GM18861 (cell line): ENCODE results near the gene S100A1.
A peak's percentile ranks its signal among the peaks of the same experiment; 100 is the strongest.
"Not testable (repeated sequence)": the region's sequence is repeated elsewhere in the genome, so short reads cannot be mapped to it uniquely, and the experiment has no call there.

Experiments used
- ATAC-seq: cut with Tn5 transposase; IDR thresholded peaks from one replicate; pipeline ENCODE4 v1.9.1; 2021; ENCODE audit not compliant: unreplicated experiment

Gene S100A1

DNA sequence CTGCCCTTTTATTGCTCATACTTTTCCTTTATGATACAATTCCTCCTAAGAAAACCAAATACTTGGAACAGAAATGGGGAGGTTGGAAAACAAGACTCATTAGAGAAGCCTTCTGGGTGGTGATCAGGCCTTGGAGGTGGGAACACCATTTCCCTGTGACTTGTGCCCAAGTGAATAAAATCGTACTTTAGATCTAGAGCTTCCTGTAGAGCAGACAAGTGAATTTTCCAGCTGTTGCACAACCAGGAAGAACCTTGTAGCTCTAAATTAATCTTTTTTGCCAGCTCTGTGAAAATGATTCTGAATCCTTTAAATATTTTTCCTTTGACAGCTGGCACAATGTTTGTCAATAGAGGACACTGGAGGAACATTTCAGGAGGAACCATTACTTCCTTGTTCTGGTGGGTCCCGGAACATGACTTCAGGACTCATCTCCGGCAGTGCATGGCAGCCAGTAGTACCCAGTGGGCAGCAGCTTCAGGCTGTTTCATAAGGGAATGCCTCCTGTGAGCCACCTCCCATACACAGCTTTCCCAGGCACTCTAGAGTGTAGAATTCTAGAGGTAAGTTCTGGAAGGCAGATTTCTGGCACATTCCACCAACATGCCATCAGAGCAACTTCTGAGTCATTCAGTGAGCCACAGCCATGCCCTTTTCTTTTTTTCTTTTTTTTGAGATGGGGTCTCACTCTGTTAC, 24.7 kb downstream of the S100A1 start:
- no peak for ATAC-seq

GRCh38 chr1:153655333-153655732, 27.1 kb downstream of the S100A1 start:
- no peak for ATAC-seq

DNA sequence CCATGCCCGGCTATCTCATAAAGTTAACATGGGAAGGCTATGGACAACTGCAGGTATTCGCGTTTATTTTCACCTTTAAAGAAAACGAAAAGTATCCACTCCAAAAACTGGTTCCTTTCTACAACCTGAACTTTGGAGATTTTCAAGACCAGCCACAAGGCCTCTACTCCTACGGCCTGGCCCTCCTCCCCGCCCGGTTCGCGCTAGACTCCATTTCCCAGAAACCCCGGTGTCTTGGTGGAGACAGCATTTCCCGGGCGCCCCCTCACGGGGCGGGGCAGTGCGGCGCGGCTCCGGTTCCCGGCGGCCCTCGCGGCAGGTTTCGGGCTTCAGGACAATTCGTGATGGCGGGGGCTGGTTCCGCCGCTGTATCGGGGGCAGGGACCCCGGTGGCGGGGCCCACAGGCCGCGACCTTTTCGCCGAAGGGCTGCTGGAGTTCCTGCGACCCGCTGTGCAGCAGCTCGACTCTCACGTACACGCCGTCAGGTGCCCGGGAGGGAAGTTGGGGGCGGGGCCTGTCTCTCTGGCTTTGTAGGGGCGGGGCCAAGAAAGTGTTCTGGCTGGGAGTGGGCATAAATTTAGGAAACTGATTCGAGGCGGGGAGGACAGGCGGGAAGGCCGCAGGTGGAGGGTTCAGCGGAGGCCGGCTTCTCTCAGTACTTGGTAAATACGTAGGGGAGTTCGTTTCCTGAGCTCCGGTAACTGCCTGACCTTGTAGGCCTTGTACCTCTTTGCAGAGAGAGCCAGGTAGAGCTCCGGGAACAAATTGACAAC, 30.4 kb downstream of the S100A1 start, which contains the start of gene SNAPIN:
SNAPIN (plus strand) TSS at position 304 of the 775 bp plus-strand sequence; CDS start at position 345, 41 bp downstream.
- ATAC-seq: peak; percentile 82

DNA sequence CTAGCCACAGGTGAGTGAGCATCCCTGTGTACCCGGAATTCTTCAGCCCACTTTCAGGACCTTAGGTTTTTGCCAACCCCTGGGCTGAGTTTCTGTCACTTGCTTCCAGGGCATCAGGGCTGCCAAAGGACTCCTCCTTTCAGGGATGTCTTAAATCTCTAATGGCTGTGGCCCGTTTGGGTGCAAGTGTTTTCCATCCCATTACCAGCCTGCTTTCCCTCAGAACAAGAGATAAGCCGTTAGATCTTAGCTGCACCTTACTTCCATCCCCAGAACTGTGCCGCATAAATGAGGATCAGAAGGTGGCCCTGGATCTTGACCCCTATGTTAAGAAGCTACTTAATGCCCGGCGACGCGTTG, 30.9 kb downstream of the S100A1 start:
- no peak for ATAC-seq

GRCh38 chr1:153659656-153660055, 31.4 kb downstream of the S100A1 start:
- no peak for ATAC-seq

DNA sequence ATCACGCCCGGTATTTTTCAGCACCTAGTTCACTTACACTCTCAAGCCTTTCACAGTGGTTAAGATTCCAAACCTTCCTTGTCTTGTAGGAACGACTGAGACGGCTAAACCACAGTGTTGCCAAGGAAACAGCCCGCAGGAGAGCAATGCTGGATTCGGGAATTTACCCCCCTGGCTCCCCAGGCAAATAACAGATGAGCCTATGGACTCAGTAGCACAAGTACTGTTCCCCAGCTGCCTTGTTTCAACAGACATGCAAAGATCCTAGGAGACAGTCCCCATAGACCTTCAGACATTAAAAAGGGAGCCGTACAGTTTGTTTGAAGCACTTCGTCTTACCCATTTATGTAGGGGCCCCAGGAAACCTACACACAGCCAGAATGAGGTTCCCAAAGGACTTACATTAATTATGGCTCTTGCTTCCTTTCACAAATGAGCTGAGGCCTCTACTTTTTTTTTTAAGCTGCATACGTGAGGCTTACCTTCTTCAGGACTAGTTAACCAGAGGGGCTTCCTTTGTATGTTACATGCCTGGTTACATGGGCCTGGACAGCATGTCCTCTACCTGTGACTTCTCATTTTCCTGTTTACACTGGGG, 33.0 kb downstream of the S100A1 start:
- no peak for ATAC-seq

- ATAC-seq: no peak
Measured at GRCh38 chr1:153662269-153662668, 34.0 kb downstream of the S100A1 start.

DNA sequence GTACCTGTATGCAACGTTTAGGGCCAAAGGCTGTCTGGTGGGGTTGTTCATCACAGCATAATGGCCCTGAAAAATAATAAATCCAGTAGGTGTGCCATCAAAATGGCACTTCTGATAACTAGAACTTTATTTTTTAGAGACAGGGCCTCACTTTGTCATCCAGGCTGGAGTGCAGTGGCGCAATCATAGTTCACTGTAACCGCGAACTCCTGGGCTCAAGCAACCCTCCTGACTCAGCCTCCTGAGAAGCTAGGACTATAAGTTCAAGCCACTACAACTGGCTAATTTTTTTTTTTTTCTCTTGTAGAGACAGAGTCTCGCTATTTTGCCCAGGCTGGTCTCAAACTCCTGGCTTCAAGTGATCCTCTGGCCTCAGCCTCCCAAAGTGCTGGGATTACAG, 35.0 kb downstream of the S100A1 start:
- no peak for ATAC-seq

- ATAC-seq: no peak
Measured at GRCh38 chr1:153667439-153667838, 39.2 kb downstream of the S100A1 start.

GRCh38 chr1:153668672-153669071, 40.4 kb downstream of the S100A1 start:
- ATAC-seq: not testable (repeated sequence)

DNA sequence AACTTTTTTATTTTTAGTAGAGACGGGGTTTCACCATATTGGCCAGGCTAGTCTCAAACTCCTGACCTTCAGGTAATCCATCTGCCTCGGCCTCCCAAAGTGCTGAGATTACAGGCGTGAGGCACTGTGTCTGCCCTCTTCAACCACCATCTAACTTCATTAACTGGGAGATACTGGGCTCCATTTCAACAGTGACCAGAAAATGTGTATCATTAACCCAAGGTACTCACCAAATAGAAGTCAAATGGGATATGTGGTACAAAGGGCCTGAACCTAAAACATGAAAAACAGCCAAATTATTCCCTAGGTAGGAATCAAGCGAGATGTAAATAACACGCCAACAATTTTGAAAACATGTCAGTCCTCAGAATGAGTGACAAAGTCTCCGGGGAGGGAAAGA, 41.4 kb downstream of the S100A1 start:
- ATAC-seq: no peak

DNA sequence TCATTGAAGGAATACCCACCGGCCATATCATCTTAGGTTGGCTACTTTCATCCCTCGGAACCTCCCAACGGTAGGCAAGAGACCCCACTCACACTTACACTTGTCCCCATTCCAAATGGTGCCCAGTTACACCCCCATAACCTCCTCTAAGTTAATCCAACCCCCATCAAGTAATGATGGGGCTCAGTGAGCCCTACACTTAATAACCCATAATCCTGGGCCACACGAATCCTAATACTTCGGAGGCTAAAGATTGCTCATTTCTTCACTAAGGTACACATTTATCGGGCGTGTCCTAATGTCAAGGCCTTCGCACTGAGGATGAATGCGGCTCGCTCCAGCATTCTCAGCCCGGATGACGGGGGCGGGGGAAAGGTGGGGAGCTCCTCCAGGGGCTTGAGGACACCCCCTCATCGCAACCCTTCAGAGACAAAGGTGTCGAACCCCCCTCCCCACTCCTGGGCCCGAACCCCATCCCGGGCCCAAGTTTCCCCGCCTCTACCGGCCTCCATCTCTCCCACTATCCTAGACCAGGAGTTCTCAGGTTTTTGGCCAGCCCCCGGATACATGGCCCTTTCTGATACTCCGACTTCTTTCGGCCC, 42.1 kb downstream of the S100A1 start:
- ATAC-seq: no peak

DNA sequence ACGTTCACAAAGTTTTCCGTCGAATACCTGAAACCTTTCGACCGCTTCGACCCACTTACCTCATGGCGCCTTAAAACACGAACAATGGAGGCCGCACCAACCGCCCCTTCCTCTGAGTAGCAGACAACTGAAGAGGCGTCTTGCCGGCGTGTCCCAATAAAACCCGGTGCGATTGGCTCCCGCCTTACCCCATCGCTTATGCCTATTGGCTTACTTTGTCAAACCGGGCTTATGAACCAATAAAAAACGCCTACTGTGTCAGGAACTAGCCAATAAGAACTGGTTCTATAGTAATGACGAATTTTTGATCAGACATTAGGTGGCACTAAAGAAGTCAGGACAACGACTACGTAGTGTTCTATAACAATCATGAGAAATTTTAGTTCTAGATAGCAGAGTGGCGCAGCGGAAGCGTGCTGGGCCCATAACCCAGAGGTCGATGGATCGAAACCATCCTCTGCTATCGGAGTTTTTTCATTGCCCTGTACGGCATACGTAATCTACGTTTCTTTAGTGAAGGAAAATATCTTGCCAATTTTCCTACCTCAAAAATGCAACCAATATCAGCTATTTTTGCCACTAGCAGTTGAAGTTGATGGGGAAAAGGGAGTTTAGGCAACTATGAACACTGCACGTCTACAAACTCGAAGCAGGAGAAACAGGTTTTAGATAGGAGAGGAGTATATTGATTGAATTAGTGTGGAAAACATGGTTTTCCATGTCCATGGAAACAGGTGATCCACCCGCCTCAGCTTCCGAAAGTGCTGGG, 42.8 kb downstream of the S100A1 start, which contains the start of gene ILF2:
ILF2 (minus strand) TSS at position 135 of the 769 bp plus-strand sequence; CDS start at position 64, 71 bp downstream.
- peak; percentile 96 for ATAC-seq

DNA sequence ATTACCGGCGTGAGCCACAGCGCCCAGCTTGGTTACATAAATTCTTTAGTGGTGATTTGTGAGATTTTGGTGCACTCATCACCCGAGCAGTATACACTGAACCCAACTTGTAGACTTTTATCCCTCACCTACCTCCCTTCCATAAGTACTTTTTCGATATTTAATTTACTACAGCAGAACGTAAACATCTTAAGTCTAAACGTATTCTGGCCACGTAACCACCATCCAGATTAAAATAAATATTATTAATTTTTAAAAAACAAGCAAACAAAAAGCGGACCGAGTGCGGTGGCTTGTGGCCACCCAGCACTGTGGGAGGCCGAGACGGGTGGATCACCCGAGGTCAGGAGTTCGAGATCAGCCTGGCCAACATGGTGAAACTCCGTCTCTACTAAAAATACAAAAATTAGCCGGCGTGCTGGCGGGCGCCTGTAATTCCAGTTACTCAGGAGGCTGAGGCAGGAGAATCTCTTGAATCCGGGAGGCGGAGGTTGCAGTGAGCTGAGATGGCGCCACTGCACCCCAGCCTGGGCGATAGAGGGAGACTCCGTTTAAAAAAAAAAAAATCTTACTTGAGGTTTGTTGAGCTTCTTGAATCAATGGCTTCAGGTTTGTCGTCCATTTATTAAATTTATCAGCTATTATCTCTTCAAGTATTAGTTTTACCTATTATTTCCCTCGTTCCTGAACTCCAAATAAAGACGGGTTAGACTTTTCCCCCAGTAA, 43.6 kb downstream of the S100A1 start:
- ATAC-seq: peak; percentile 6

DNA sequence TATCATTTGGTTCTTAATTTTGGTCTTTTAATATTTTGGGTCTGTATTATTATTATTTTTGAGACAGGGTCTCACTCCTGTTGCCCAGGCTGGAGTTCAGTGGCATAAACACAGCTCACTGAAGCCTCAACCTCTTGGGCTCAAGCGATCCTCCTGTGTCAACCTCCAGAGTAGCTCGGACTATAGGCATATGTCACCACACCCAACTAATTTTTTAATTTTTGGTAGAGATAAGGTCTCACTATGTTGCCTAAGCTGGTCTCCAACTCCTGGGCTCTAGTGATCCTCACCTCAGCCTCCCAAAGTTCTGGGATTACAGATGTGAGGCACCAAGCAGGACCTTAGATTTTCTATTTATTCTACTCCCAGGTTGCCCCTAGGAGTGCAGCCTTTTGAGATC, 45.3 kb downstream of the S100A1 start:
- no peak for ATAC-seq

GRCh38 chr1:153677718-153678518, 49.7 kb downstream of the S100A1 start:
- no peak for ATAC-seq

GRCh38 chr1:153678519-153679336, 50.5 kb downstream of the S100A1 start, which contains the start of gene NPR1:
NPR1 (plus strand) TSS chr1:153678688; CDS start chr1:153679109, 421 bp downstream.
- ATAC-seq: no peak
